ENCODE data around the gene CDH16.

- TF ChIP-seq CTCF (IDR thresholded peaks at IDR 0.05) (no peak), POLR2A (IDR thresholded peaks at IDR 0.05) (no peak)
Observed at GRCh38 chr16:66917741-66918140, 944 bp downstream of the CDH16 start.

Measured in testis (tissue), 2 donors.